OCI-LY7 (cell line): Measurements from ENCODE around the gene LIPC. TPM values are rescaled to one million over a fixed set of nuclear protein-coding genes. Genes with fewer than 3 reads are reported as not detected.

ENCODE experiments used
- BruUV-seq: library from RNA; stranded (reverse); fragments of 400-500 nt; replicated peaks from 2 replicates; lab custom pipeline; 2021; lab: Mats Ljungman, UMichigan
- CTCF ChIA-PET: fragments of 300-600 bp; sonication (Branson Sonifier 250); formaldehyde crosslinking; loops from one replicate; lab custom pipeline; 2022; ENCODE audit warnings: antibody characterized with exemption; ENCODE audit not compliant: unreplicated experiment; lab: Charles Lee
- POLR2A ChIA-PET: fragments of 300-600 bp; sonication (Branson Sonifier 250); formaldehyde crosslinking; loops from one replicate; lab custom pipeline; 2022; ENCODE audit warnings: antibody characterized with exemption; lab: Charles Lee
- DNase-seq: peaks from one replicate; pipeline ENCODE4 v3.0.0-alpha.2; 2015; ENCODE audit warnings: low spot score
- H2AFZ ChIP-seq: fragments of 200-600 bp; sonication (generic), shearing (Covaris generic); 2 replicates; pipeline ENCODE4 v1.6.1; 2014; ENCODE audit warnings: mild to moderate bottlenecking, antibody characterized with exemption, low read length, moderate library complexity
- H3K27ac ChIP-seq: fragments of 200-600 bp; sonication (generic); 2 replicates; pipeline ENCODE4 v1.5.1; 2014; ENCODE audit warnings: mixed run types, low read depth, mild to moderate bottlenecking, moderate library complexity, low read length, inconsistent platforms; ENCODE audit not compliant: poor library complexity, severe bottlenecking
- H3K36me3 ChIP-seq: fragments of 200-600 bp; sonication (generic); 2 replicates; pipeline ENCODE4 v1.6.1; 2014; ENCODE audit warnings: mild to moderate bottlenecking, antibody characterized with exemption, low read length, moderate library complexity, mixed read lengths; ENCODE audit not compliant: insufficient read depth
- H3K4me1 ChIP-seq: fragments of 200-600 bp; sonication (generic); 2 replicates; pipeline ENCODE4 v1.5.1; 2014; ENCODE audit warnings: mild to moderate bottlenecking, low read length; ENCODE audit not compliant: insufficient read depth, poor library complexity, severe bottlenecking
- H3K4me2 ChIP-seq: fragments of 200-600 bp; sonication (generic); 2 replicates; pipeline ENCODE4 v1.6.1; 2014; ENCODE audit warnings: mild to moderate bottlenecking, low read length
- H3K4me3 ChIP-seq: fragments of 200-600 bp; sonication (generic); 2 replicates; pipeline ENCODE4 v1.5.1; 2014; ENCODE audit warnings: mild to moderate bottlenecking, low read depth, low read length; ENCODE audit not compliant: poor library complexity, severe bottlenecking
- H3K79me2 ChIP-seq: fragments of 200-600 bp; sonication (generic); 2 replicates; pipeline ENCODE4 v1.6.1; 2016; ENCODE audit warnings: low read depth, mild to moderate bottlenecking, low read length, moderate library complexity, mixed read lengths; ENCODE audit not compliant: insufficient read depth
- H3K9me2 ChIP-seq: fragments of 200-600 bp; sonication (generic); 2 replicates; pipeline ENCODE4 v1.6.1; 2016; ENCODE audit warnings: mild to moderate bottlenecking, low read length, mixed read lengths; ENCODE audit not compliant: insufficient read depth
- H3K9me3 ChIP-seq: fragments of 200-600 bp; sonication (generic); 2 replicates; pipeline ENCODE4 v1.6.1; 2014; ENCODE audit warnings: mild to moderate bottlenecking, mixed run types, low read length, mixed read lengths
- H4K20me1 ChIP-seq: fragments of 200-600 bp; sonication (generic); 2 replicates; pipeline ENCODE4 v1.6.1; 2014; ENCODE audit warnings: mild to moderate bottlenecking, antibody characterized with exemption, low read length, moderate library complexity, mixed read lengths; ENCODE audit not compliant: insufficient read depth
- CTCF ChIP-seq: fragments of 200-600 bp; sonication (generic); conservative IDR thresholded peaks from 2 replicates; pipeline ENCODE4 v1.5.1; 2014; ENCODE audit warnings: mild to moderate bottlenecking, antibody characterized with exemption, low read length, moderate library complexity, mixed read lengths
- EZH2phosphoT487 ChIP-seq: fragments of 200-600 bp; sonication (generic); IDR thresholded peaks from 2 replicates; pipeline ENCODE4 v1.6.1; 2018; ENCODE audit warnings: low read depth, borderline replicate concordance, mild to moderate bottlenecking, mixed run types, antibody characterized with exemption, low read length, moderate library complexity, mixed read lengths
- intact Hi-C: fragments of 100-400 bp; cut with micrococcal nuclease; formaldehyde crosslinking; loops from one replicate; pipeline ENCODE4 v1.10.0; 2022; ENCODE audit not compliant: unreplicated experiment
- total RNA-seq, 2 experiments: library from RNA; depleted of rRNA in 1 of 2; stranded (reverse); fragments of >200 nt in 1 of 2; shearing (Covaris generic) in 1 of 2; gene quantifications; 2 replicates each; pipeline ENCODE4 v1.2.3, GENCODE V29; 2014 to 2022

The LIPC gene
- total RNA-seq, 2 experiments from 2014 or later, result 0.50 TPM; not detected in 1

- H3K27ac ChIP-seq, result no peak overlapping the region
- H4K20me1 ChIP-seq, result no peaks in the 10 kb centered on the region
- no peak overlapping the region for H2AFZ ChIP-seq
- H3K79me2 ChIP-seq, result no peaks in the 10 kb centered on the region
- no peaks in the 10 kb centered on the region for H3K4me1 ChIP-seq
- no peaks in the 10 kb centered on the region for H3K9me2 ChIP-seq
- BruUV-seq, result no TSS peak
- CTCF ChIA-PET, result no interaction called here
- H3K36me3 ChIP-seq, result no peaks in the 10 kb centered on the region
- H3K4me3 ChIP-seq, result no peak overlapping the region
- DNase-seq, result no peak
- POLR2A ChIA-PET, result interaction anchor here (0.6 kb wide), 1 partner anchor 184 kb away, joined by 3 read pairs; no protein-coding TSS in a partner anchor
- intact Hi-C loops, result no loop called here
- TF ChIP-seq EZH2phosphoT487 (no peak), CTCF (no peak)
- H3K4me2 ChIP-seq, result no peak overlapping the region
- H3K9me3 ChIP-seq, result no peaks in the 10 kb centered on the region
Observed at GRCh38 chr15:58539548-58539947, 107.8 kb downstream of the LIPC start.

DNA sequence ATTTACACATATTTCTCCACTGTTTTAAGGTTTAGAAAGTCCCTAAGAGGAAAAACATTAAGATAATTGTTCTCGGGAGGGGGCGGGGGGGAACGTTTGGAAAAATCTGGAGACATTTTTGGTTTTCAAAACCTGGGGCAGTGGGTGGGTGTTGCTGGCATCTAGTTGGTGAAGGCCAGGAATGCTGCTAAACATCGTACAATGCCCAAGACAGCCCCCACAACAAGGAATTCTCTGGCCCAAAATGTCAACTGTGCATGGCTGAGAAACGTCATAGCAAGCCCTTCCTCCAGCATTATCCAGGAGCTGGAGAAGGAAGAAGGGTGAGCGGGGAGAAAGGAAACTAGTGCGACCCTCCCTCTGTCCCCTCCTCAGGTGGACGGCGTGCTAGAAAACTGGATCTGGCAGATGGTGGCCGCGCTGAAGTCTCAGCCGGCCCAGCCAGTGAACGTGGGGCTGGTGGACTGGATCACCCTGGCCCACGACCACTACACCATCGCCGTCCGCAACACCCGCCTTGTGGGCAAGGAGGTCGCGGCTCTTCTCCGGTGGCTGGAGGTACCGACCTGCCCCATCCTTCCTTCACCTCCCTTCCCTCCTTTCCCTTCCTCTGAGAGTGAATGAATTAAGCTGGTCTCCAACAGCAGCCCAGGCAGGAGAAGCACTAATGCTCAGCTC is 109.8 kb downstream of the LIPC start:
- H3K4me2 ChIP-seq, result no peak overlapping the region
- H3K9me3 ChIP-seq, result no peaks in the 10 kb centered on the region
- no peak for DNase-seq
- no TSS peak for BruUV-seq
- H2AFZ ChIP-seq, result no peak overlapping the region
- no peak overlapping the region for H3K4me3 ChIP-seq
- H3K9me2 ChIP-seq, result no peaks in the 10 kb centered on the region
- no peaks in the 10 kb centered on the region for H4K20me1 ChIP-seq
- no peaks in the 10 kb centered on the region for H3K4me1 ChIP-seq
- no peaks in the 10 kb centered on the region for H3K36me3 ChIP-seq
- ChIA-PET CTCF (no interaction called here), POLR2A (interaction anchor here (0.6 kb wide), 1 partner anchor 358 kb away, joined by 3 read pairs; no protein-coding TSS in a partner anchor)
- TF ChIP-seq CTCF, result no peak
- TF ChIP-seq EZH2phosphoT487, result no peak
- intact Hi-C loops, result no loop called here
- H3K79me2 ChIP-seq, result no peaks in the 10 kb centered on the region
- no peak overlapping the region for H3K27ac ChIP-seq

DNA sequence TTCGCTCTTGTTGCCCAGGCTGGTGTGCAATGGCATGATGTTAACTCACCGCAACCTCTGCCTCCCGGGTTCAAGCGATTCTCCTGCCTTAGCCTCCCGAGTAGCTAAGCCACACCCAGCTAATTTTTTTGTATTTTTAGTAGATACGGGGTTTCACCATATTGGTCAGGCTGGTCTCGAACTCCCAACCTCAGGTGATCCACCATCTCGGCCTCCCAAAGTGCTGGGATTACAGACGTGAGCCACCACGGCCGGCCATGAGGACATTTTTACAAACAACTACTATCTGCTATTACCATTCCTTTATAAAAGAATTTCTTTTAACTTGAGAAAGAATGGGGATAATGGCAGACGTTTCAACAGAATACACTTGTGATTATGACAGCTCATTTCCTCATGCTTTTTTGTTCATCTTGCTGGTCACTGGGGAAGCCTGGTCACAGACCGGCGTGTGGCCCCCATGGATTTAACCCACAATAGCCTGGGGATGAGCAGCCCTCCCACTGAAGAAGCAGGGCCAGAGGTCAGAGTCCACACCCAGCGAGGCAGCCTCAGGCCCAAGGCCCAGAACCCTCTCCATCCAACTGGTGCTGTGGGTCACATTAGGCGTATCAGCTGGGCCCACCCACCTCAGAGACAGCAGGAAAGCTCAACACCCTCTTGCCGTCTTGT is 112.0 kb downstream of the LIPC start:
- no peaks in the 10 kb centered on the region for H3K36me3 ChIP-seq
- DNase-seq, result no peak
- CTCF ChIA-PET, result no interaction called here
- H3K79me2 ChIP-seq, result no peaks in the 10 kb centered on the region
- POLR2A ChIA-PET, result no interaction called here
- no TSS peak for BruUV-seq
- TF ChIP-seq EZH2phosphoT487, result no peak
- TF ChIP-seq CTCF, result no peak
- no peaks in the 10 kb centered on the region for H3K9me3 ChIP-seq
- H3K4me2 ChIP-seq, result no peak overlapping the region
- H2AFZ ChIP-seq, result no peak overlapping the region
- H3K27ac ChIP-seq, result no peak overlapping the region
- intact Hi-C loops, result no loop called here
- H4K20me1 ChIP-seq, result no peaks in the 10 kb centered on the region
- no peak overlapping the region for H3K4me3 ChIP-seq
- no peaks in the 10 kb centered on the region for H3K9me2 ChIP-seq
- no peaks in the 10 kb centered on the region for H3K4me1 ChIP-seq
